Suprapubic skin (tissue), 4 donors: Measurements from ENCODE around the gene SERAC1. TPM values are rescaled to one million over a fixed set of nuclear protein-coding genes. Genes with fewer than 3 reads are reported as not detected.

Source experiments
- DNase-seq, 2 donors: peaks; one replicate each; pipeline ENCODE4 v3.0.0-alpha.2; 2019; ENCODE audit warnings: low spot score in 2 of 2
- H3K27ac ChIP-seq: fragments of 200-600 bp; sonication (generic); one replicate; pipeline ENCODE4 v1.5.1; 2019
- H3K27me3 ChIP-seq: fragments of 200-600 bp; sonication (generic); one replicate; pipeline ENCODE4 v1.5.1; 2019
- H3K36me3 ChIP-seq: fragments of 200-600 bp; sonication (generic); one replicate; pipeline ENCODE4 v1.5.1; 2019
- H3K4me1 ChIP-seq: fragments of 200-600 bp; sonication (generic); one replicate; pipeline ENCODE4 v1.5.1; 2019
- H3K4me3 ChIP-seq: fragments of 200-600 bp; sonication (generic); one replicate; pipeline ENCODE4 v1.5.1; 2019; ENCODE audit warnings: mild to moderate bottlenecking
- H3K9me3 ChIP-seq: fragments of 200-600 bp; sonication (generic); one replicate; pipeline ENCODE4 v1.5.1; 2019
- EP300 ChIP-seq: sonication (generic); formaldehyde crosslinking; IDR thresholded peaks from one replicate; pipeline ENCODE4 v1.6.1; 2017; ENCODE audit warnings: antibody characterized with exemption
- POLR2A ChIP-seq, 2 donors: fragments of 450-650 bp; IDR thresholded peaks; one replicate each; pipeline ENCODE4 v1.6.1; 2017; ENCODE audit warnings: antibody characterized with exemption in 2 of 2, mild to moderate bottlenecking in 2 of 2, moderate library complexity in 2 of 2
- POLR2AphosphoS5 ChIP-seq, 3 donors: sonication (generic); formaldehyde crosslinking; IDR thresholded peaks; one replicate each; pipeline ENCODE4 v1.6.1; 2017; ENCODE audit warnings: antibody characterized with exemption in 3 of 3
- WGBS: methylation state at CpG from one replicate; pipeline ENCODE4 v1.1.5; 2018; 5-methylcytosine and 5-hydroxymethylcytosine counted together
- total RNA-seq, 4 donors: library from RNA; depleted of rRNA; stranded (reverse); fragments of >200 nt; gene quantifications; one replicate each; pipeline ENCODE4 v1.1.0, GENCODE V29; 2016
- TF ChIP-seq, protein P1 (sequence below), 2 donors: fragments of 200-600 bp in 1 of 2; fragments of 450-650 bp in 1 of 2; sonication (generic) in 1 of 2; IDR thresholded peaks; one replicate each; pipeline ENCODE4 v1.5.1; 2016 to 2019; ENCODE audit warnings: antibody characterized with exemption in 2 of 2, mild to moderate bottlenecking in 1 of 2, moderate library complexity in 1 of 2

SERAC1 gene
- total RNA-seq, 4 donors from 2014 or later: 7.8 to 11.0 (median 8.7) TPM

DNA sequence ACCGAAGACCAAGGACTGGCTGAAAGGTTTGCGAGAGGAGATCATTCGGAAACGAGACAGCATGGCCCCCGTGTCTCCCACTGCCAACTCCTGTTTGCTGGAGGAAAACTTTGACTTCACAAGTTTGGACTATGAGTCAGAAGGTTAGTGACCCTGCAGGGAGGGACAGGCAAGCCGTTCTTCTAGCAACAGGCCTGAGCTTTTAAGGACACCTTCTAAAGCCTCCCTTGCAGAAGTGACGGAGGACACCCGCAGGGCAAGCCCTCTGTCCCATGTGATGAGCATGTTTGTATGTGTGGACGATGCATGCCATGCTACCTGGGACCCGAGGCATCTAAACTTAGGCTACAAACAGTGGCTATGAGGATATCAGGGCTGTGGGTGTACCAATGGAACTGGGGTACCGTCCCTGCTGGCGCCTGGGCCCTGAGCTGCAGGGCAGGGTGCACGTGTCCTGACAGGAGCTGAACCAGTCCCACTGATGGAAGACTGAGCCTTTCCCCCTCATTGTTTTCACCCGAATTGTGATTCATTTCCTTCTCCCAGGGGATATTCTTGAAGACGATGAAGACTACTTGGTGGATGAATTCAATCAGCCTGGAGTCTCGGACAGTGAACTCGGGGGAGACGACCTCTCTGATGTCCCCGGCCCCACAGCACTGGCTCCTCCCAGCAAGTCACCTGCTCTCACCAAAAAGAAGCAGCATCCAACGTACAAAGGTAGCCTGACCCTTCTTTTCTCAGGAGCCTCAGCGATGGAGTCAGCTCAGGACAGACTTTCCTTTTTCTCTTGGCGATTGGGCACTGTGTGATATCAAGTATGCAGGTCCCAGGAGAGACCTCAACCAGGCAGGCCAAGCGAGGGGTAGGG lies 84.4 kb downstream of the SERAC1 start:
- TF ChIP-seq, protein P1, sequence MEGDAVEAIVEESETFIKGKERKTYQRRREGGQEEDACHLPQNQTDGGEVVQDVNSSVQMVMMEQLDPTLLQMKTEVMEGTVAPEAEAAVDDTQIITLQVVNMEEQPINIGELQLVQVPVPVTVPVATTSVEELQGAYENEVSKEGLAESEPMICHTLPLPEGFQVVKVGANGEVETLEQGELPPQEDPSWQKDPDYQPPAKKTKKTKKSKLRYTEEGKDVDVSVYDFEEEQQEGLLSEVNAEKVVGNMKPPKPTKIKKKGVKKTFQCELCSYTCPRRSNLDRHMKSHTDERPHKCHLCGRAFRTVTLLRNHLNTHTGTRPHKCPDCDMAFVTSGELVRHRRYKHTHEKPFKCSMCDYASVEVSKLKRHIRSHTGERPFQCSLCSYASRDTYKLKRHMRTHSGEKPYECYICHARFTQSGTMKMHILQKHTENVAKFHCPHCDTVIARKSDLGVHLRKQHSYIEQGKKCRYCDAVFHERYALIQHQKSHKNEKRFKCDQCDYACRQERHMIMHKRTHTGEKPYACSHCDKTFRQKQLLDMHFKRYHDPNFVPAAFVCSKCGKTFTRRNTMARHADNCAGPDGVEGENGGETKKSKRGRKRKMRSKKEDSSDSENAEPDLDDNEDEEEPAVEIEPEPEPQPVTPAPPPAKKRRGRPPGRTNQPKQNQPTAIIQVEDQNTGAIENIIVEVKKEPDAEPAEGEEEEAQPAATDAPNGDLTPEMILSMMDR (IDR thresholded peaks at IDR 0.05): no peak
- TF ChIP-seq POLR2AphosphoS5 (IDR thresholded peaks at IDR 0.05): no peak
- TF ChIP-seq POLR2A (IDR thresholded peaks at IDR 0.05): no peak
- TF ChIP-seq EP300: no peak
- H3K4me3 ChIP-seq: no peak overlapping the region
- peaks cover 70% of the 10 kb centered on the region for H3K36me3 ChIP-seq
- H3K9me3 ChIP-seq: no peaks in the 10 kb centered on the region
- no peak for DNase-seq
- 92% methylated on average over 22 of the region's 23 CpGs for WGBS
- no peaks in the 10 kb centered on the region for H3K4me1 ChIP-seq
- no peaks in the 10 kb centered on the region for H3K27me3 ChIP-seq
- no peak overlapping the region for H3K27ac ChIP-seq

DNA sequence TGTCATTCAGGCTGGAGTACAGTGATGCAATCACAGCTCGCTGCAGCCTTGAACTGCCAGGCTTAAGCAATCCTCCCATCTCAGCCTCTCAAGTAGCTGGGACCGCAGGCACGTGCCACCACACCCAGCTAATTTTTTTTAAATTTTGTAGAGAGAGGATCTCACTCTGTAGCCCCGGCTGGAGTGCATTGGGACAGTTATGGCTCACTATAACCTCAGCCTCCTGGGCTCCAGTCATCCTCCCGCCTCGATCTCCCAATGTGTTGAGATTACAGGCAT lies 86.5 kb downstream of the SERAC1 start:
- H3K4me1 ChIP-seq: no peaks in the 10 kb centered on the region
- WGBS: 92% methylated on average over 6 of the region's 6 CpGs
- no peak overlapping the region for H3K4me3 ChIP-seq
- no peak overlapping the region for H3K27ac ChIP-seq
- H3K9me3 ChIP-seq: no peaks in the 10 kb centered on the region
- H3K36me3 ChIP-seq: peaks cover 76% of the 10 kb centered on the region
- H3K27me3 ChIP-seq: no peaks in the 10 kb centered on the region
- TF ChIP-seq EP300: no peak
- TF ChIP-seq POLR2A (IDR thresholded peaks at IDR 0.05): no peak
- TF ChIP-seq, protein P1 (IDR thresholded peaks at IDR 0.05): no peak
- no peak for TF ChIP-seq POLR2AphosphoS5 (IDR thresholded peaks at IDR 0.05)
- DNase-seq: peak in 1 of 2 donors; percentile 56

DNA sequence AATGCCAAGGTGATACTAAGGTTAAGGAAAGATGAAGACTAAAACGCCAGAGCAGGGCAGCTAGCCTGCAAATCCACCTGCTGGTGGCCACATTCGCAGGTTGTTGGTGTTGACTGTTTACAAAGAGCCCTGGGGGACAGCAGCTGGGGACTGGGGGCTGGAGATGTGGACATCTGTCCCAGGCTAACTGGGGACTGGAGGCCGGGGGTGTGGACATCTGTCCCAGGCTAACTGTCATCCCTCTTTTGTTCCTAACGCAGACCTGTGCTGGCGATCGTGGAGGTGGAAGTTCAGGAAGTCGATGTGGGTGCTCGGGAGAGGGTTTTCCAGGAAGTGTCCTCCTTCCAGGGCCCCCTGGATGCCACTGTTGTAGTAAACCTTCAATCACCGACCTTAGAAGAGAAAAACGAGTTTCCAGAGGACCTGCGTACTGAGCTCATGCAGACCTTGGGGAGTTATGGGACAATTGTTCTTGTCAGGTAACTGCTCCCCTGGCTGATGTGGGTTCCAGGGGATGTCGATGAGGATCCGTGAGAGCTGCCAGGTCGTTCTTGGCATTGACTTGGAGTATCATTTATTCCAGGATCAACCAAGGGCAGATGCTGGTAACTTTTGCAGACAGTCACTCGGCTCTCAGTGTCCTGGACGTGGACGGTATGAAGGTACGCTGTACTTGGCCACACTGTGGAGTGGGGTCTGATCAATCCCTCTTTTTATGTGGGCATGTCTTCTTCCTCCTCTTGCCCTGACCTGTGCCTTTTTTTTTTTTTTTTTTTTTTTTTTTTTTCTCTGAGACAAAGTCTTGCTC lies 87.0 kb downstream of the SERAC1 start:
- no peak overlapping the region for H3K27ac ChIP-seq
- H3K36me3 ChIP-seq: peaks cover 73% of the 10 kb centered on the region
- WGBS: 87% methylated on average over 18 of the region's 18 CpGs
- DNase-seq: peak in 1 of 2 donors; percentile 54
- H3K4me3 ChIP-seq: no peak overlapping the region
- TF ChIP-seq EP300 (no peak), POLR2AphosphoS5 (IDR thresholded peaks at IDR 0.05) (no peak), POLR2A (IDR thresholded peaks at IDR 0.05) (no peak)
- TF ChIP-seq, protein P1 (IDR thresholded peaks at IDR 0.05): no peak
- H3K9me3 ChIP-seq: no peaks in the 10 kb centered on the region
- H3K4me1 ChIP-seq: no peaks in the 10 kb centered on the region
- no peaks in the 10 kb centered on the region for H3K27me3 ChIP-seq

DNA sequence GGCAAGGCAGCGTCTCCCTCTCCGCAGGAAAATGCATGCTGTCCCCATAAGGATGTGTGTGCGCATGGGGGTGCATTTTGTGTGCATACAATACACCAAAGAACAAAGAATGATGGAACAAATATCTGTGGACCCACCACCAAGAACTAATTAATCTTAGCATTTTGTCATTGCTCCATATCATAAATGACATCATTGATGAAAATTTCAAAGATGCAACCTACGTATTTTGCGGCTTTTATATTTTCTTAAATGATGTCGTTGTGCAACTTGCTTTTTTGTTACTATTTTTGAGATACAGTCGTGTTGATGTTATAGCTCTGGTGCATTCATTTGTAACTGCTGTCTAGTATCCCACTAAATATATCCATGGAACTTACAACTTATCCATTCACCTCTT lies 89.7 kb downstream of the SERAC1 start:
- Histone ChIP-seq H3K36me3 (peaks cover 50% of the 10 kb centered on the region), H3K4me3 (no peak overlapping the region), H3K27ac (no peak overlapping the region), H3K27me3 (no peaks in the 10 kb centered on the region), H3K9me3 (no peaks in the 10 kb centered on the region), H3K4me1 (no peaks in the 10 kb centered on the region)
- DNase-seq: no peak
- TF ChIP-seq EP300: no peak
- no peak for TF ChIP-seq POLR2A (IDR thresholded peaks at IDR 0.05)
- no peak for TF ChIP-seq POLR2AphosphoS5 (IDR thresholded peaks at IDR 0.05)
- TF ChIP-seq, protein P1 (IDR thresholded peaks at IDR 0.05): no peak
- 81% methylated on average over 7 of the region's 7 CpGs for WGBS

DNA sequence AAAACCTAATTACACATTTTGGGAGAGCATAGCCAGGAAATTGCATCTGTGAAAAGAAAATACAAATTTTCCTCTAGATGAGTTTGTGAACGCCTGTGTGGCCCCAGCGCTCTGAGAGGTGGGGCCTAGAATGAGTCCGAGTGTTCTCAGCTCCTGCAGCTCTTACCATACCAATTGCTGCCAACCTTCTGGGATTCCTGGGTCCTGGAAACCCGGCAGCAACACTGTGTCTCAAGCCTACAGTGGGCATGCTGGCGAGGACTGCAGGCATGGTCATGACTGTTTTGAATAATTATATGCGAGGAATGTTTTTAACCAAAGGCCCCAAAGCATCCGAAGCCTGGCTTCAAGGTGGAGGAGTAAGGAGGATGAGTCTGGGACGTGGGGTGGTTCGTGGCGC lies 90.4 kb downstream of the SERAC1 start:
- no peaks in the 10 kb centered on the region for H3K4me1 ChIP-seq
- WGBS: 89% methylated on average over 10 of the region's 10 CpGs
- H3K4me3 ChIP-seq: no peak overlapping the region
- no peaks in the 10 kb centered on the region for H3K27me3 ChIP-seq
- H3K36me3 ChIP-seq: peaks cover 48% of the 10 kb centered on the region
- H3K27ac ChIP-seq: no peak overlapping the region
- DNase-seq: no peak
- H3K9me3 ChIP-seq: no peaks in the 10 kb centered on the region
- TF ChIP-seq POLR2AphosphoS5 (IDR thresholded peaks at IDR 0.05): no peak
- TF ChIP-seq, protein P1 (IDR thresholded peaks at IDR 0.05): no peak
- TF ChIP-seq EP300: no peak
- TF ChIP-seq POLR2A (IDR thresholded peaks at IDR 0.05): no peak
